ENCODE results near the gene ETNK2.
A peak's percentile ranks its signal among the peaks of the same experiment; 100 is the strongest.

Gene ETNK2

DNA sequence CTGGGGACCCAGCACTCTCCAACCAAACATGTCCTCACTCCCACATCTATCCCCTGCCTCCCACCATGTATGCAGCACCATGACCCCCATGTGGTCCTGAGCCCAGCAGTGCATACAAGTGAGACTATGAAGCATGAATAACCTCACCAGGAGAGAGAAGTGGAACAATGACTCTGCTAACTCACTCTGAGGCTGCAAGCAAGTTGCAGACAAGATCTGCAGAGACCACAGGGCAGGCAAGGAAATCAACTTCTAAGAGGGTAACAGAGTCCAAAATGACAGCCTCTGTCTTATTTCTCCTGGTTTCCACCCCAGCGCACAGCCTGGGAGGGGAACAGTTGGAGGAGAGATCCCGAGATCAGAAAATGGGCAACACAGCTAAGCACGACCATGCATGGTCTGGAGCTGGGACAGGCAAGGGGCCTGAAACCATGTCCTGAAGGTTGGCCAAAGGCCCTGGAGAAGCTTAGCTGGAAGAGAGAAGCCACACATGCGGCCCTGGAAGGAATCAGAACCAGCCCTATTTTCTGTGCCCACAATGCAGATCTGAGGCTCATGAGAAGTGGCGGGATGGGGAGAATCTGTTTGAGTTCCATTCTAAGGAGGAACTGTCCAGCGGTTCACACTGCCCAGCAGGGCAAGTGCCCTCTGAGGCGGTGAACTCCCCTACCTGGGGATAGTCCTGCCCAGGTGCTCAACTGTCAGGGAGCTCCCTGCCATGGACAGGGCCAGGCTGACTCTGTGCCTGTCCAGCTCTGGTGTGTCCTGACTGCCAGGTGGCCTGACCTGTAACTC is 26.8 kb upstream of the ETNK2 start:
- DNase-seq (ENCODE audit: low read depth in 2 of 2, low spot score in 1 of 2): no peak

GRCh38 chr1:204177133-204177532 is 25.3 kb upstream of the ETNK2 start:
- DNase-seq (ENCODE audit: low read depth in 2 of 2, low spot score in 1 of 2): no peak

DNA sequence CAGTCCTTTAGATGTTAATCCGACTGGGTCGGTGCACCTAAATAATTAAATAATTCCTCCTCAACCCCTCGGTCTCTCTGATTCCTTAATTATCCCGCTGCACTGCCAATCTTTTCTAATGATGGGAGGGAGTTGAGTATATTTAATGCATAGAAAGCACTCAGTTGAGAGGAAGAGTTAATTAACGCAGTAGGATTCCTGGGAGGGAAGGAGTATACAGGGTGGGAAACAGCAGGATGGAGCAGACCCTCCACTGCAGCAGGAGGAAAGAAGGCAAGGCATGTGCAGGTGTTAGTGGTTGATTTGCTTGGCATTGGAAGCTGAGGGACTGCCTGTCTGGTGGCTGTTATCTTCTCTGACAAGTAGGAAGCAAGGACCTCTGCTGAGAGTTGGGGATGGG is 24.2 kb upstream of the ETNK2 start:
- DNase-seq (ENCODE audit: low read depth in 2 of 2, low spot score in 1 of 2): no peak

- DNase-seq (ENCODE audit: low read depth in 2 of 2, low spot score in 1 of 2): no peak
Measured at GRCh38 chr1:204174958-204175357, 23.1 kb upstream of the ETNK2 start.

- no peak for DNase-seq (ENCODE audit: low read depth in 2 of 2, low spot score in 1 of 2)
Measured at GRCh38 chr1:204172404-204173029, 20.7 kb upstream of the ETNK2 start.

GRCh38 chr1:204171751-204172178 is 19.9 kb upstream of the ETNK2 start:
- no peak for DNase-seq (ENCODE audit: low read depth in 2 of 2, low spot score in 1 of 2)

DNA sequence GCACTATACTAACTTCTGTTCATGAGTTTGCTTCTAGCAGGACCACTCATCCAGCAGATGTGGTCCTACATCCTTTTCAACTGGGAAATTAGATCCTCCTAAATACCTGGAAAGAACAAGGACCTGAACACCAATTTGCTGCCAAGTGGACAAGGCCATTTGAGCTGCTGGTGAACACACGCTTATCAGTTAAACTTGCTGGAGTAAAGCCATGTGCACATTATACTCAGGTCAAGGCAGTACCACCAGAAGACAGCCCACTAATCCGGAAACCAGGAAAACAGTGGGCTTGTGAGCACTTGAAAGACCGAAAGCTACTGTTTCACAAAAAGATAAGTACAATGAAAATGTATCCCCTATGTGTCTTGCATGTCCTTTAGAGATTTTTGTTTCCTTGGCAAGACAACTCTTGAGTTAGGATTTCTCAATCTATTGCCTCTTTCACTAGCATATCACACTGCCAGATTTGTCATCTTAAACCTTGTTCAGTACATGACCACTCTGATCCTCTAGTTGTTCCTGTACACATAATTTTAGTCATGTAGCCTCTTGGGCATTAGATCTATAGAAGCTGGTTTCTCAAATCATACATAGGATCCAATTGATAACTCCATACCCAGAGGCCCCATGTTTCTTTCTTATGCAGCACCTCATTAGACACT is 18.8 kb upstream of the ETNK2 start:
- DNase-seq (ENCODE audit: low read depth in 2 of 2, low spot score in 1 of 2): no peak

- no peak for DNase-seq (ENCODE audit: low read depth in 2 of 2, low spot score in 1 of 2)
Measured at GRCh38 chr1:204169858-204170257, 18.0 kb upstream of the ETNK2 start.

DNA sequence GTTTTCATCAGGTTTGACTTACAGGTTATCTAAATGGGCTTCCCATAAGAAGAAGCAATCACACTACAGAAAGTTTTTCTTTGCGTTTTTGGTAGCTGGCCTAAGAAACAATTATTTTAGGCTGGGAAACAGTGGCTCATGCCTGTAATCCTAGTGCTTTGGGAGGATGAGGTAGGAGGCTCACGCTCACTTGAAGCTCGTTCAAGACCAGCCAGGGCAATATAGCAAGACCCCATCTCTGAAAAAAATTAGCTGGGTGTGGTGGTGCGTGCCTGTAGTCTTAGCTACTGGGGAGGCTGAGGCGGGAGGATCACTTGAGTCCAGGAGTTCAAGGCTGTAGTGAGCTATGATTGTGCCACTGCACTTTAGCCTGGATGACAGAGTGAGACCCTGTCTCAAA is 15.9 kb upstream of the ETNK2 start:
- no peak for DNase-seq (ENCODE audit: low read depth in 2 of 2, low spot score in 1 of 2)

DNA sequence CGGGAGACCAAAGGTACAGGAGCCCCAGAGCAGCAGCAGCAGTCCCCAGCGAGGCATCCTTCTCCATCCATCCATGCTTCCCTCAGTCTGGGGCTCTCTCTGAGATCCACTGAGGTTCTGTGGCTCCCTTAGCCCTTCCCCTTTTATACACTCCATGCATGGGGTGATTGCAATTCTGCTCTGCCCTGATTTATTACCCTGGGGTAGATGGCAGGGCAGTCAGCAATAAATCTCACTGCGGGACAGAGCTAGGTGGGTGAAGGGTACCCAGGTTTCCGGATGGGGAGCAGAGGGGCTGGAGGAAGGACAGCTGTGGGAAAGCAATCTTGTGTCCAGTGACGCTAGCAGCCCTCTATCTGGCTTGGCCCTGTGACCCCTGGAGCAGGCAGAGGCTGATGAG is 14.4 kb upstream of the ETNK2 start, which contains the start of gene REN:
Gene REN, minus strand, starts transcription at position 119 of the 400 bp plus-strand sequence. Its CDS starts 44 bp downstream, at position 75.
- no peak for DNase-seq (ENCODE audit: low read depth in 2 of 2, low spot score in 1 of 2)

GRCh38 chr1:204162494-204163074 is 10.7 kb upstream of the ETNK2 start:
- DNase-seq (ENCODE audit: low read depth in 2 of 2, low spot score in 1 of 2): peak; percentile 44 to 62

DNA sequence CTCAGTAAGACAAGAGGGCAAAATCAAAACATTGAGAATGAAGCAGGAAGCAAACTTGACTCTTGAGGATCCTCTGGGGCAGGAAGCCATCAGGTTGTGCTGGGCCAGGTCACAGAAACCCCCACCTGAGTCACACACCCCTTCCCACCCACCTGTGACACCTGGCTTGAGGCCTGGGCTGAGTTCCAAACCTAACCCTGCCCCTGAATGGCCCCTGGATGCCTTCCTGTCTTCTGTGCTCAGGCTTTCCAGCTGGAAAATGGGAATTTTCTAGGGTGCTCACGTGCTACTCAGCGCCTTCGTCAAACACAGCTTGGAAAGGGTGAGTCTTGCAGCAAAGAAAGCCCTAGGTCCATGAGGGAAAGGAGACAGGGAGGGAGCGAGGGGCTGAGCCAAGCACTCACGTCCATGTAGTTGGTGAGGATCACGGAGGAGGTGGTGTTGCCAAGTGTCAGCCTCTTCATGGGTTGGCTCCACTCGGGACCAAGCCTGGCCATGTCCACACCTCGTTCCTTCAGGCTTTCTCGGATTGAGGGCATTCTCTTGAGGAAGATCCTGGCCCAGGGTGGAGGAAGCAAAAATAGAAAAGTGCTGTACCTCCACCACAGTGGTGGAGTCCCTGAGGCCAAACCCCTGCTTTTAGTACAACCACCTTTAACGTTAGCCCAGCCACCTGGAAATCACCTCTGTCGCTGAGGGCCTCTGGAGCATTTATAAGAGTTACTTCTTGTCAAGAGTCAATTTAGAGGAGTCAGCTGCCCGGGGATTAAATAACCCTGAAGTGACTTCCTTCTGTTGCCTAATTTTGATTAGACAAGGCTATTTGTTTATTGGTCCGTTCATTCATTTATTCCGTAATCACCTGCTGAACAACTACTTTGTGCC is 10.0 kb upstream of the ETNK2 start:
- DNase-seq (ENCODE audit: low read depth in 2 of 2, low spot score in 1 of 2): no peak

- DNase-seq (ENCODE audit: low read depth in 2 of 2, low spot score in 1 of 2): no peak
Measured at GRCh38 chr1:204157962-204158361, 6.1 kb upstream of the ETNK2 start.

- no peak for DNase-seq (ENCODE audit: low read depth in 2 of 2, low spot score in 1 of 2)
Measured at GRCh38 chr1:204155881-204156280, 4.0 kb upstream of the ETNK2 start.

GRCh38 chr1:204154568-204155255 is 2.9 kb upstream of the ETNK2 start:
- no peak for DNase-seq (ENCODE audit: low read depth in 2 of 2, low spot score in 1 of 2)

- no peak for DNase-seq (ENCODE audit: low read depth in 2 of 2, low spot score in 1 of 2)
Measured at GRCh38 chr1:204153667-204154066, 1.8 kb upstream of the ETNK2 start.

DNA sequence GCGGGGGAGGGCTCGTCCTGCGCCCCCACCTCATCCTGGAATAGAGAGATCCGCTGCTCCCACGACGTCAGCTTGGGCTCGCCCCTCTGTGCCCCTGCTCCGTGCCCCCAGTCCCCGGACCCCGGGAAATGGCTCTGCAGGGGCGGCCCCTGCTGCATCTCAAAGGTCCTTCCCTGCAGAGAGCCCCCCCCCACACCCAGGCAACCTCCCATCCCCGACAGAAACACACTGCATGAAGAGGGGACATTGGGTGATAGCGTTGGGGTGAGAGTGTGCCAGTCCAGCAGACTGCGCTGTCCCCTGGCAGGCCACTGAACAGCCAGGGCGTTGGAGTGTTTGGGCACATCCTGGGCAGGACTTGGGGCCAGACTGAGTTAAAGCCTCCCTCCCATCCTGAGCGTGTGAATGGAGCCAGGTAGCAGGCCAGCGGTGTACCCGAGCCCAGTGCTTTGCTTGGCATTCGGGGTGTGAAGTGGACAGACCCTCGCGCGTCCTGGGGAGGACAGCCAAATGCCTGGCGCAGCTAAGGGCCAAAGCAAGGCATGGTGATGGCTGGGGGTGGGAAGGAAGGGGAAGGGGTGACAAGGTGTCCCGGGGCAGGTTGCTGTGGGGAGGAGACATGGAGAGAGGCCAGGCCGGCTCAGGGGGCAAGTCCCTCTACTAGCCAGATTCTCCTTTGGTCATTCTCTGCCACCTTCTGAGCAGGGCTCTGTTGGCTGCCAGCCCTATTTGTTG is 633 bp upstream of the ETNK2 start:
- no peak for DNase-seq (ENCODE audit: low read depth in 2 of 2, low spot score in 1 of 2)

DNA sequence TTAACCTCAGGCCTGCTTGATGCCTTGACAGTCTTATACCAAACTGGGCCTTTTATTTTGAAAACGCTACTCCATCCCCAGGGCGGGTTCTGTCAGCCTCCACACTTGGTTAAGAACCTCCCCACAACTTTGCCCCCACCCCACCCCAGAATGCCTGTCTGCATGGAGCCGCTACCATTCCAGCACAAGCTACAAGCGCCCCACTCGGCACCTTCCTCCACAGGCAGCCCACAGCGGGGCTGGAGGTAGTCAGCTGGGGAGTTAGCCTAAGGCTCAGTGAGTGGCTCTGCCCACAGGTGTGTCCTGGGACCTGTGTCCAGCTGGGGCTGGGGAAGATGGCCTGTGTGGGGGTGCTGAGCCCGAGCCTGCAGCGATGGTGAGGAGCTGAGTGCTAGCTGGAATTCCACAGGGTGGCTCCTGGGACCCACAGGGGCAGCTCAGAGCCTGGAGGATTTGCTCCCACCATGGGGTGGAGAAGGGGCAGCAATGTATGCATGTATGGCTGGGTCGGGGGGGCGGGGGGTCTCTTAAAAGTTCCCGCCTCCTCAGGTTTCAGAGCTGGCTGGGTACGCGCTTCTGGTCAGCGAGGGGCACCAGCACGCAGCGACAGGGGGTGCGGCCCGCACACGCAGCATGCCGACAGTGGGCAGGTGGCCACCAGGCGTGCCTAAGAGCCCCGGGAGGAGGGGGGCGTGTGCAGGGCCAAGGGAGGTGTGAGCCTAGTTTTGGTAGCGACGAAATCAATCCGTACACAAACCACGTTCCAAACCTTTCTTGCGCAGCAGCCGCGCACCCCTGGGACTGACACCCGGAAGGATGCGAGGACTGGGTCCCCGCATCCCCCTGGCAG is 917 bp downstream of the ETNK2 start:
- DNase-seq (ENCODE audit: low read depth in 2 of 2, low spot score in 1 of 2): no peak

Measured in stimulated activated CD8-positive, alpha-beta memory T cell treated with anti-CD3 and anti-CD28 coated beads, Interleukin-4, amount 100 ng/mL, for 1 hour (primary cell).